Liver (tissue), 3 donors: ENCODE results near the gene SPOUT1.
"Not testable (repeated sequence)": the region's sequence is repeated elsewhere in the genome, so short reads cannot be mapped to it uniquely, and the experiment has no call there.

Experiments
- EGR1 ChIP-seq, 2 donors: IDR thresholded peaks; 2 replicates each; pipeline ENCODE4 v1.6.1; 2016 to 2018; ENCODE audit warnings: antibody characterized with exemption in 2 of 2, low read depth in 2 of 2
- GABPA ChIP-seq, 2 donors: IDR thresholded peaks in 1 of 2; conservative IDR thresholded peaks in 1 of 2; 2 replicates each; pipeline ENCODE4 v1.6.1; 2016; ENCODE audit warnings: antibody characterized with exemption in 2 of 2, mild to moderate bottlenecking in 1 of 2, moderate library complexity in 1 of 2
- HNF4A ChIP-seq, 2 donors: conservative IDR thresholded peaks; 2 replicates each; pipeline ENCODE4 v1.6.1; 2016; ENCODE audit warnings: antibody characterized with exemption in 2 of 2, mild to moderate bottlenecking in 2 of 2
- JUND ChIP-seq, 2 donors: IDR thresholded peaks; 2 replicates each; pipeline ENCODE4 v1.6.1; 2016; ENCODE audit warnings: antibody characterized with exemption in 2 of 2
- RAD21 ChIP-seq, 2 donors: IDR thresholded peaks; 2 replicates each; pipeline ENCODE4 v1.6.1; 2016; ENCODE audit warnings: antibody characterized with exemption in 2 of 2, mild to moderate bottlenecking in 2 of 2
- RXRA ChIP-seq, 2 donors: IDR thresholded peaks; 2 replicates each; pipeline ENCODE4 v1.6.1; 2017 to 2018; ENCODE audit warnings: antibody characterized with exemption in 2 of 2, mild to moderate bottlenecking in 1 of 2
- SP1 ChIP-seq: IDR thresholded peaks from 2 replicates; pipeline ENCODE4 v1.6.1; 2018; ENCODE audit warnings: antibody characterized with exemption, mild to moderate bottlenecking
- TAF1 ChIP-seq: conservative IDR thresholded peaks from 2 replicates; pipeline ENCODE4 v1.6.1; 2016; ENCODE audit warnings: antibody characterized with exemption, mild to moderate bottlenecking
- YY1 ChIP-seq: IDR thresholded peaks from 2 replicates; pipeline ENCODE4 v1.6.1; 2016; ENCODE audit warnings: antibody characterized with exemption, mild to moderate bottlenecking
- TF ChIP-seq, protein P1 (sequence below): fragments of 150-350 bp; IDR thresholded peaks from 2 replicates; pipeline ENCODE4 v1.5.1; 2017; ENCODE audit warnings: improper control_type of control experiment, low read depth, low read length; ENCODE audit not compliant: missing input control
- TF ChIP-seq, protein P2 (sequence below): IDR thresholded peaks from 2 replicates; pipeline ENCODE4 v1.6.1; 2016; ENCODE audit warnings: antibody characterized with exemption
- TF ChIP-seq, protein P3 (sequence below): IDR thresholded peaks from 2 replicates; pipeline ENCODE4 v1.6.1; 2016; ENCODE audit warnings: antibody characterized with exemption, mild to moderate bottlenecking
- TF ChIP-seq, protein P4 (sequence below): IDR thresholded peaks from 2 replicates; pipeline ENCODE4 v1.6.1; 2016; ENCODE audit warnings: antibody characterized with exemption
- donor health status: healthy.
- donor health status: healthy.

DNA sequence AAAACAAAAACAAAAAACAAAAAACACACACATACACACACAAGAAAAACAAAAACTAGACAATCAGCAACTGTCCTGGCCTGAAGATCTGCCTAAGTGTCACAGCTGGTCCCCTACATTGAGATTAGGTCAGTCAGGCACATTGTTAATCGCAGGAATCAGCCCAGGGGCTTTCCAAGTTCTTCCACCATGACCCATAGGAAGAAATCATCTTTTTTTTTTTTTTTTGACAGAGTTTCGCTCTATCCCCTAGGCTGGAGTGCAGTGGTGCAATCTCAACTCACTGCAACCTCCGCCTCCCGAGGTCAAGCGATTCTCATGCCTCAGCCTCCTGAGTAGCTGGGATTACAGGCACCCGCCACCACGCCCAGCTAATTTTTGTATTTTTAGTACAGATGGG, 13.6 kb upstream of the SPOUT1 start:
- not testable (repeated sequence) for TF ChIP-seq RAD21 (IDR thresholded peaks at IDR 0.05); TAF1; SP1; EGR1 (IDR thresholded peaks at IDR 0.05; ENCODE audit: low read depth in 2 of 2); YY1; JUND (IDR thresholded peaks at IDR 0.05); RXRA (IDR thresholded peaks at IDR 0.05); GABPA (IDR thresholded peaks at IDR 0.05 in 1 of 2, conservative IDR thresholded peaks at IDR 0.05 in 1 of 2); HNF4A (conservative IDR thresholded peaks at IDR 0.05)
- TF ChIP-seq, protein P1, sequence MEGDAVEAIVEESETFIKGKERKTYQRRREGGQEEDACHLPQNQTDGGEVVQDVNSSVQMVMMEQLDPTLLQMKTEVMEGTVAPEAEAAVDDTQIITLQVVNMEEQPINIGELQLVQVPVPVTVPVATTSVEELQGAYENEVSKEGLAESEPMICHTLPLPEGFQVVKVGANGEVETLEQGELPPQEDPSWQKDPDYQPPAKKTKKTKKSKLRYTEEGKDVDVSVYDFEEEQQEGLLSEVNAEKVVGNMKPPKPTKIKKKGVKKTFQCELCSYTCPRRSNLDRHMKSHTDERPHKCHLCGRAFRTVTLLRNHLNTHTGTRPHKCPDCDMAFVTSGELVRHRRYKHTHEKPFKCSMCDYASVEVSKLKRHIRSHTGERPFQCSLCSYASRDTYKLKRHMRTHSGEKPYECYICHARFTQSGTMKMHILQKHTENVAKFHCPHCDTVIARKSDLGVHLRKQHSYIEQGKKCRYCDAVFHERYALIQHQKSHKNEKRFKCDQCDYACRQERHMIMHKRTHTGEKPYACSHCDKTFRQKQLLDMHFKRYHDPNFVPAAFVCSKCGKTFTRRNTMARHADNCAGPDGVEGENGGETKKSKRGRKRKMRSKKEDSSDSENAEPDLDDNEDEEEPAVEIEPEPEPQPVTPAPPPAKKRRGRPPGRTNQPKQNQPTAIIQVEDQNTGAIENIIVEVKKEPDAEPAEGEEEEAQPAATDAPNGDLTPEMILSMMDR, result not testable (repeated sequence)
- TF ChIP-seq, protein P2, sequence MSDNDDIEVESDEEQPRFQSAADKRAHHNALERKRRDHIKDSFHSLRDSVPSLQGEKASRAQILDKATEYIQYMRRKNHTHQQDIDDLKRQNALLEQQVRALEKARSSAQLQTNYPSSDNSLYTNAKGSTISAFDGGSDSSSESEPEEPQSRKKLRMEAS, result not testable (repeated sequence)
- TF ChIP-seq, protein P3, sequence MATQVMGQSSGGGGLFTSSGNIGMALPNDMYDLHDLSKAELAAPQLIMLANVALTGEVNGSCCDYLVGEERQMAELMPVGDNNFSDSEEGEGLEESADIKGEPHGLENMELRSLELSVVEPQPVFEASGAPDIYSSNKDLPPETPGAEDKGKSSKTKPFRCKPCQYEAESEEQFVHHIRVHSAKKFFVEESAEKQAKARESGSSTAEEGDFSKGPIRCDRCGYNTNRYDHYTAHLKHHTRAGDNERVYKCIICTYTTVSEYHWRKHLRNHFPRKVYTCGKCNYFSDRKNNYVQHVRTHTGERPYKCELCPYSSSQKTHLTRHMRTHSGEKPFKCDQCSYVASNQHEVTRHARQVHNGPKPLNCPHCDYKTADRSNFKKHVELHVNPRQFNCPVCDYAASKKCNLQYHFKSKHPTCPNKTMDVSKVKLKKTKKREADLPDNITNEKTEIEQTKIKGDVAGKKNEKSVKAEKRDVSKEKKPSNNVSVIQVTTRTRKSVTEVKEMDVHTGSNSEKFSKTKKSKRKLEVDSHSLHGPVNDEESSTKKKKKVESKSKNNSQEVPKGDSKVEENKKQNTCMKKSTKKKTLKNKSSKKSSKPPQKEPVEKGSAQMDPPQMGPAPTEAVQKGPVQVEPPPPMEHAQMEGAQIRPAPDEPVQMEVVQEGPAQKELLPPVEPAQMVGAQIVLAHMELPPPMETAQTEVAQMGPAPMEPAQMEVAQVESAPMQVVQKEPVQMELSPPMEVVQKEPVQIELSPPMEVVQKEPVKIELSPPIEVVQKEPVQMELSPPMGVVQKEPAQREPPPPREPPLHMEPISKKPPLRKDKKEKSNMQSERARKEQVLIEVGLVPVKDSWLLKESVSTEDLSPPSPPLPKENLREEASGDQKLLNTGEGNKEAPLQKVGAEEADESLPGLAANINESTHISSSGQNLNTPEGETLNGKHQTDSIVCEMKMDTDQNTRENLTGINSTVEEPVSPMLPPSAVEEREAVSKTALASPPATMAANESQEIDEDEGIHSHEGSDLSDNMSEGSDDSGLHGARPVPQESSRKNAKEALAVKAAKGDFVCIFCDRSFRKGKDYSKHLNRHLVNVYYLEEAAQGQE, result not testable (repeated sequence)
- TF ChIP-seq, protein P4, sequence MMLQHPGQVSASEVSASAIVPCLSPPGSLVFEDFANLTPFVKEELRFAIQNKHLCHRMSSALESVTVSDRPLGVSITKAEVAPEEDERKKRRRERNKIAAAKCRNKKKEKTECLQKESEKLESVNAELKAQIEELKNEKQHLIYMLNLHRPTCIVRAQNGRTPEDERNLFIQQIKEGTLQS, result not testable (repeated sequence)
